Erythroblast (primary cell): ENCODE data around the gene UPK3BL2.
"Not testable (repeated sequence)": the region's sequence is repeated elsewhere in the genome, so short reads cannot be mapped to it uniquely, and the experiment has no call there.

ENCODE experiments used
- GATA1 ChIP-seq: IDR thresholded peaks from 2 replicates; pipeline ENCODE4 v1.6.1; 2011; ENCODE audit warnings: low read depth, mild to moderate bottlenecking, control low read depth, low read length, moderate library complexity
- POLR2A ChIP-seq: IDR thresholded peaks from 2 replicates; pipeline ENCODE4 v1.6.1; 2011; ENCODE audit warnings: mild to moderate bottlenecking, low read length

DNA sequence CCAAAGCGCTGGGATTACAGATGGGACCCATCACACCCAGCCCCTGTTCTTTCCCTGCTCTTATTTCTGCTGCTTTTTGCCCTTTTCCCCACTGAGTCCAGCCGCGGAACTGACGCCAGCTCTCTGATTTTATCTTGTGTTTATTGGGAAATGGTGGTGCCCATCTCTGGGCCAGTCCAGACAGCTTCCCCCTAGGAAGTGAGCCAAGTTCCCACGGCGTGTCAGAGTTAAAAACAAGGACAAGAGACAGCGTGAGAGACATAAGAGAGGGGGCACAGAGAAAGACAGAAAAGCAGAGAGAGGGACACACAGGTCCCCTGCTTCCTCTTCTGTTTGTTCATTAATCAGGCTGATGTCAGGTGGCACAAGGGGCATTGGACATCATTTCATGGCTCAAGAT is 11.9 kb downstream of the UPK3BL2 start:
- not testable (repeated sequence) for TF ChIP-seq POLR2A, GATA1
